ENCODE data around the gene RAVER1. TPM values are rescaled to one million over a fixed set of nuclear protein-coding genes. Genes with fewer than 3 reads are reported as not detected.

The RAVER1 gene
- total and polyA plus RNA-seq, 2 donors (not counting 3 experiments of a cell fraction or from before 2014, with no cell fraction given): 5.2 to 47.6 TPM

DNA sequence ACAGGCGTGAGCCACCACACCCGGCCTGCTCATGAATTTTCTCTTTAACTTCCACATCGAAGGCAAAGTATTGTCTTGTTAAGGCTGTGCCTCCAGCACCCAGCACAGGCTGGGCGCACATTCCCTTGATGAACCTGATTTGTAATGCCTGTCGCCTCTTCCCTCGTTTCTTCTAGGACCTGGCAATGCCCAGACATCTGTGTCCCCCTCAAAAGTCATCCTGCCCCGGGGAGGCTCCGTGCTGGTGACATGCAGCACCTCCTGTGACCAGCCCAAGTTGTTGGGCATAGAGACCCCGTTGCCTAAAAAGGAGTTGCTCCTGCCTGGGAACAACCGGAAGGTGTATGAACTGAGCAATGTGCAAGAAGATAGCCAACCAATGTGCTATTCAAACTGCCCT is 58.7 kb downstream of the RAVER1 start:
- Histone ChIP-seq H3K36me3 (ENCODE audit: control insufficient read depth in 2 of 2, extremely low read depth in 1 of 2, insufficient read depth in 2 of 2, low read length in 2 of 2) (no peaks in the 10 kb centered on the region), H2AFZ (ENCODE audit: low read depth, low read length) (no peak overlapping the region), H3K4me3 (replicated peaks in 1 of 3; ENCODE audit: insufficient read depth in 1 of 3, low read depth in 1 of 3, low read length in 3 of 3) (no peak overlapping the region), H4K20me1 (replicated peaks; ENCODE audit: control insufficient read depth, extremely low read depth, insufficient read depth, low read length) (no peaks in the 10 kb centered on the region), H3K9ac (replicated peaks; ENCODE audit: extremely low read depth, insufficient read depth, low read length) (no peak overlapping the region), H3K9me1 (replicated peaks; ENCODE audit: control insufficient read depth, extremely low read depth, insufficient read depth, low read length) (no peaks in the 10 kb centered on the region), H3K4me2 (ENCODE audit: insufficient read depth, low read length) (no peak overlapping the region), H3K27me3 (ENCODE audit: control insufficient read depth in 2 of 2, insufficient read depth in 2 of 2, low read length in 2 of 2) (no peaks in the 10 kb centered on the region), H3K4me1 (ENCODE audit: control insufficient read depth, extremely low read depth, insufficient read depth, low read length) (peaks cover 24% of the 10 kb centered on the region), H3K9me3 (replicated peaks; ENCODE audit: control insufficient read depth, insufficient read depth, low read length) (no peaks in the 10 kb centered on the region), H3K27ac (ENCODE audit: insufficient read depth, low read depth, low read length) (no peak overlapping the region), H3K79me2 (ENCODE audit: control insufficient read depth, insufficient read depth, low read length) (no peaks in the 10 kb centered on the region)
- ChIA-PET CTCF (interaction anchor here (0.7 to 2.4 kb wide), 4 partner anchors 12 to 114 kb away, joined by 3 to 14 read pairs (median 5); partner anchors contain the start of gene ICAM4), POLR2A (interaction anchor here (0.6 kb wide), 1 partner anchor 31 kb away, joined by 3 read pairs; no protein-coding TSS in a partner anchor)
- DNase-seq (ENCODE audit: low read depth, low spot score): no peak
- TF ChIP-seq GATA2 (IDR thresholded peaks at IDR 0.05; ENCODE audit: insufficient read depth, insufficient read length, low read depth, low read length) (no peak), JUN (IDR thresholded peaks at IDR 0.05; ENCODE audit: borderline replicate concordance, insufficient read depth, insufficient read length, low read depth) (no peak), POLR2A (IDR thresholded peaks at IDR 0.05; ENCODE audit: low read depth, low read length) (no peak), POLR2AphosphoS5 (IDR thresholded peaks at IDR 0.05; ENCODE audit: insufficient read depth, low read depth, low read length) (no peak), MYC (IDR thresholded peaks at IDR 0.05; ENCODE audit: low read depth, low read length) (no peak), FOS (IDR thresholded peaks at IDR 0.05; ENCODE audit: borderline replicate concordance, insufficient read depth, low read length) (no peak), EZH2 (IDR thresholded peaks at IDR 0.05; ENCODE audit: borderline replicate concordance, low read depth, low read length, severe bottlenecking) (no peak)
- TF ChIP-seq, protein P1, sequence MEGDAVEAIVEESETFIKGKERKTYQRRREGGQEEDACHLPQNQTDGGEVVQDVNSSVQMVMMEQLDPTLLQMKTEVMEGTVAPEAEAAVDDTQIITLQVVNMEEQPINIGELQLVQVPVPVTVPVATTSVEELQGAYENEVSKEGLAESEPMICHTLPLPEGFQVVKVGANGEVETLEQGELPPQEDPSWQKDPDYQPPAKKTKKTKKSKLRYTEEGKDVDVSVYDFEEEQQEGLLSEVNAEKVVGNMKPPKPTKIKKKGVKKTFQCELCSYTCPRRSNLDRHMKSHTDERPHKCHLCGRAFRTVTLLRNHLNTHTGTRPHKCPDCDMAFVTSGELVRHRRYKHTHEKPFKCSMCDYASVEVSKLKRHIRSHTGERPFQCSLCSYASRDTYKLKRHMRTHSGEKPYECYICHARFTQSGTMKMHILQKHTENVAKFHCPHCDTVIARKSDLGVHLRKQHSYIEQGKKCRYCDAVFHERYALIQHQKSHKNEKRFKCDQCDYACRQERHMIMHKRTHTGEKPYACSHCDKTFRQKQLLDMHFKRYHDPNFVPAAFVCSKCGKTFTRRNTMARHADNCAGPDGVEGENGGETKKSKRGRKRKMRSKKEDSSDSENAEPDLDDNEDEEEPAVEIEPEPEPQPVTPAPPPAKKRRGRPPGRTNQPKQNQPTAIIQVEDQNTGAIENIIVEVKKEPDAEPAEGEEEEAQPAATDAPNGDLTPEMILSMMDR (IDR thresholded peaks at IDR 0.05; ENCODE audit: extremely low read depth in 1 of 2, insufficient read depth in 1 of 2, low read depth in 1 of 2, low read length in 2 of 2): no peak
- TF ChIP-seq, protein P2, sequence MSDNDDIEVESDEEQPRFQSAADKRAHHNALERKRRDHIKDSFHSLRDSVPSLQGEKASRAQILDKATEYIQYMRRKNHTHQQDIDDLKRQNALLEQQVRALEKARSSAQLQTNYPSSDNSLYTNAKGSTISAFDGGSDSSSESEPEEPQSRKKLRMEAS (IDR thresholded peaks at IDR 0.05; ENCODE audit: insufficient read depth, insufficient read length): no peak
- intact Hi-C loops (cut with micrococcal nuclease) (loop anchor here (5.0 kb wide), 1 partner anchor 43 kb away; the partner anchor contains the start of gene FDX2), dilution Hi-C loops (cut with MboI; ENCODE audit: extremely low pct_ligation_motif_present, low sequenced_read_pairs) (no loop called here)
- BruUV-seq (replicated peaks): no TSS peak
- no peak for FAIRE-seq

All from endothelial cell of umbilical vein (primary cell).